ENCODE measurements around the gene EFNB2.

DNA sequence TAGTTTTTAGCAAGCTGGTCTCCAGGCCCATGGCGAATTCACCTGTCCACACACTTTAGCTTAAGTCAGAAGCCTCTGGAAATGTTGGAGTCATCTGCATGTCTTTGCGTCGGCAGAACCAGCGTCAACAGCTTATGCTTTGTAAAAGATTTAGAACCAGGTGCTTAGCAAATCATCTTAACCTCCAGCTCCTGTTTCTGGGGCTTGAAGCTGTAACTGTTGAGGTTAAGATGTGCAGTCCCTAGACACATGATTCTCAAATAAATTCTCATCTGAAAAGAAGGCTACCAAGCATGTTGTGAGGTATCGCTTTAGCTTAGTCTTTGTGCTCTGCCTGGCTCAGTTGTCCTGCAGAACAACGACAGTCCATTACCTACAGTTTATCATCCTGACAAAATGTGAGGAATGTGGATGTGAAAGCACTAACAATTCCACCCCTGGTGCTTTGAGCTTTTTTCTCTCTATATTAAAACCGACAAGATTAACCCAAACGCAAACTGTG is 4.4 kb downstream of the EFNB2 start:
- TF ChIP-seq POLR2A (IDR thresholded peaks at IDR 0.05) (no peak), POLR2AphosphoS5 (IDR thresholded peaks at IDR 0.05) (no peak), EP300 (IDR thresholded peaks at IDR 0.05) (no peak)
- TF ChIP-seq, protein P1, sequence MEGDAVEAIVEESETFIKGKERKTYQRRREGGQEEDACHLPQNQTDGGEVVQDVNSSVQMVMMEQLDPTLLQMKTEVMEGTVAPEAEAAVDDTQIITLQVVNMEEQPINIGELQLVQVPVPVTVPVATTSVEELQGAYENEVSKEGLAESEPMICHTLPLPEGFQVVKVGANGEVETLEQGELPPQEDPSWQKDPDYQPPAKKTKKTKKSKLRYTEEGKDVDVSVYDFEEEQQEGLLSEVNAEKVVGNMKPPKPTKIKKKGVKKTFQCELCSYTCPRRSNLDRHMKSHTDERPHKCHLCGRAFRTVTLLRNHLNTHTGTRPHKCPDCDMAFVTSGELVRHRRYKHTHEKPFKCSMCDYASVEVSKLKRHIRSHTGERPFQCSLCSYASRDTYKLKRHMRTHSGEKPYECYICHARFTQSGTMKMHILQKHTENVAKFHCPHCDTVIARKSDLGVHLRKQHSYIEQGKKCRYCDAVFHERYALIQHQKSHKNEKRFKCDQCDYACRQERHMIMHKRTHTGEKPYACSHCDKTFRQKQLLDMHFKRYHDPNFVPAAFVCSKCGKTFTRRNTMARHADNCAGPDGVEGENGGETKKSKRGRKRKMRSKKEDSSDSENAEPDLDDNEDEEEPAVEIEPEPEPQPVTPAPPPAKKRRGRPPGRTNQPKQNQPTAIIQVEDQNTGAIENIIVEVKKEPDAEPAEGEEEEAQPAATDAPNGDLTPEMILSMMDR (IDR thresholded peaks at IDR 0.05) = no peak
